K562 (cell line): ENCODE data around the gene ZNF165. TPM values are rescaled to one million over a fixed set of nuclear protein-coding genes. Genes with fewer than 3 reads are reported as not detected.

Source experiments
- CCAR2 ChIP-seq: fragments of 200-400 bp; formaldehyde crosslinking; IDR thresholded peaks from 2 replicates; pipeline ENCODE4 v1.6.1; 2017; ENCODE audit warnings: mild to moderate bottlenecking, low read depth, low read length
- CTBP1 ChIP-seq: fragments of 450-650 bp; IDR thresholded peaks from 2 replicates; pipeline ENCODE4 v1.6.1; 2016; ENCODE audit warnings: borderline replicate concordance
- CUX1 ChIP-seq: fragments of 200-800 bp; sonication (Bioruptor generic); IDR thresholded peaks from 2 replicates; pipeline ENCODE4 v1.6.1; 2016; ENCODE audit warnings: missing genetic modification characterization, missing compliant biosample characterization
- CXXC5 ChIP-seq: fragments of 250-450 bp; sonication (Bioruptor Pico); IDR thresholded peaks from 2 replicates; pipeline ENCODE4 v1.8.0; 2022; ENCODE audit warnings: inconsistent platforms, mild to moderate bottlenecking, moderate library complexity
- HDAC3 ChIP-seq: fragments of 450-650 bp; IDR thresholded peaks from 2 replicates; pipeline ENCODE4 v1.6.1; 2018; ENCODE audit warnings: borderline replicate concordance, mild to moderate bottlenecking, moderate library complexity; ENCODE audit not compliant: partially characterized antibody
- KDM1A ChIP-seq, 2 experiments: fragments of 450-650 bp; IDR thresholded peaks; 2 replicates each; pipeline ENCODE4 v1.6.1; 2016; ENCODE audit warnings: mild to moderate bottlenecking in 2 of 2
- MBD1 ChIP-seq: fragments of 250-450 bp; sonication (Bioruptor Pico); IDR thresholded peaks from 2 replicates; pipeline ENCODE4 v1.8.0; 2022; ENCODE audit warnings: inconsistent platforms
- POLR3G ChIP-seq: IDR thresholded peaks from 2 replicates; pipeline ENCODE4 v1.6.1; 2011; ENCODE audit not compliant: insufficient read length, insufficient replicate concordance; ENCODE audit errors: extremely low read depth
- RUNX1 ChIP-seq: sonication (generic); IDR thresholded peaks from 2 replicates; pipeline ENCODE4 v1.6.1; 2016; ENCODE audit warnings: antibody characterized with exemption, low read depth
- SIRT6 ChIP-seq: IDR thresholded peaks from one replicate; pipeline ENCODE4 v1.6.1; 2012; ENCODE audit warnings: low read depth, mild to moderate bottlenecking, control low read depth, inconsistent platforms, low read length, moderate library complexity
- TEAD4 ChIP-seq, 2 experiments: sonication (generic) in 1 of 2; formaldehyde crosslinking in 1 of 2; IDR thresholded peaks; 2 replicates each; pipeline versions ENCODE4 v1.6.1 to v1.8.0; 2012 to 2022; ENCODE audit warnings: borderline replicate concordance in 1 of 2, inconsistent platforms in 1 of 2, low read length in 1 of 2, mild to moderate bottlenecking in 1 of 2, missing genetic modification reagents in 1 of 2
- ZNF41 ChIP-seq: fragments of 250-450 bp; sonication (Bioruptor Pico); conservative IDR thresholded peaks from 2 replicates; pipeline ENCODE4 v1.4.0; 2020; ENCODE audit warnings: mild to moderate bottlenecking
- ZNF436 ChIP-seq: fragments of 250-450, 450-650 bp; sonication (Bioruptor Pico); formaldehyde crosslinking; IDR thresholded peaks from 2 replicates; pipeline ENCODE4 v1.7.0; 2020; ENCODE audit warnings: mild to moderate bottlenecking
- ZNF695 ChIP-seq: fragments of 450-650 bp; formaldehyde crosslinking; IDR thresholded peaks from 2 replicates; pipeline ENCODE4 v1.4.0; 2020; ENCODE audit warnings: mild to moderate bottlenecking, moderate library complexity
- polyA plus RNA-seq, 8 experiments: library from polyadenylated mRNA; depleted of rRNA in 4 of 8; stranded (reverse) in 5 of 8; unstranded in 3 of 8; fragments of >200 nt; fragmentation: Nextera tagmentation in 2 of 8; fragmentation: Illumina TruSeq in 1 of 8; extraction: Ambion mirVana in 2 of 8; extraction: Trizol in 1 of 8; gene quantifications; 2 replicates each; pipeline versions ENCODE4 v1.2.1 to v1.2.3, GENCODE V29; 2011 to 2014; ENCODE audit warnings: inconsistent platforms in 1 of 8, missing spikeins in 1 of 8
- total RNA-seq, 7 experiments: library from RNA; depleted of rRNA in 6 of 7; stranded (reverse); fragments of >200 nt in 6 of 7; fragmentation: Illumina TruSeq in 2 of 7; extraction: Trizol in 2 of 7; gene quantifications; 2 replicates each; pipeline versions ENCODE4 v1.2.1 to v1.2.3, GENCODE V29; 2011 to 2021; ENCODE audit warnings: low replicate concordance in 1 of 7
- TF ChIP-seq, protein P1 (sequence below): fragments of 200-800 bp; sonication (Bioruptor generic); IDR thresholded peaks from 2 replicates; pipeline ENCODE4 v1.6.1; 2017; ENCODE audit warnings: missing genetic modification characterization, missing compliant biosample characterization
- TF ChIP-seq, protein P2 (sequence below): IDR thresholded peaks from 2 replicates; pipeline ENCODE4 v1.6.1; 2012; ENCODE audit warnings: low read depth, low read length, improper control_type of control experiment, borderline replicate concordance

The ZNF165 gene
- total and polyA plus RNA-seq, 9 of the 15 experiments (the other 6 are each of a cell fraction or from before 2014, with no cell fraction given), result 0.82 to 3.6 (median 1.2) TPM

DNA sequence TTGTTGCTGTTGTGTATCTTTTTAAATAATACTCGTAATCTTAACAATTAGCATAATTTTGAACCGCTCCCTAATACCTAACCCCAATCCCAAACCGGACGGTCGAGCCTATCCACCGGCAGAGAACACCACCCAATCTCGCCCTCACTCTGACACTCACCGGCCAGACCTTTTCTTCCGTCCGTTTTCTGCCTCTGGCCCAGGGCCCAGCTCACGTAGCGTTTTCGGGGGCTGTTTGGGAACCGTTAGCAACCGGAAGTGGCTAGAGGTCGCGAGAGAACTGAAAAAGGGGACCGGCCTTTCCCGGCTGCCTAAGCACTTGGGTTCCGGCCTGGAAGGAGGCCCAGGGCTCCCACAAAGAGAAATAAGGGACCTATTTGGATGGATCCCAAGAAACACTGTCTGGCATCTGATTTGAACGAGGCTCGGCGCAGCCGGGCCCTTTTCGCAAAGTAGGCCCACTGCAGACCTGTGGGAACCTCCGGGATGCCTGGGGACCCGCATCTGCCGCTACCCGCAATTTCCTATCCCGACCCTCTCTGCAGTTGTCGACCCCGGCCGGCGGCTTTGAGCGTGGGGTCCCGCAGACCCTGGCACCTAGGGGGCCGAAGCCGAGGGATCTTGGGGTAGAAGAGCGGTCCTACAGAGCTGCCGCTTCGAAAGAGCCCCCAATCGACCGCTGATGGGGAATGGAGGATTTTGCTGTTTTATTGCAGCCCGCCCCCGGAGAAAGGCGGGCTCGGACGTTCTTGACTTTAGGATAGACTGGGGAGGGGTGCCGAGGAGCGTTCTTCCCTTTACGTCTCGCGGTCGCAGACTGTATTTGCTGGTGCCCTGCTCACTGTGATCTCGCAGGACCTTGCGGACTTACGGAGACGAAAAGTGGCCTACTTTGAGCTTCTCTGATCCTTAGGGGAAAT is 56.5 kb downstream of the ZNF165 start (continued):
- peak; percentile 94 for TF ChIP-seq CXXC5 (CRISPR knock-in tag)
- peak; percentile 89; the same call in 1 of the 2 replicates for TF ChIP-seq CCAR2
- TF ChIP-seq MBD1 (CRISPR knock-in tag), result no peak
- TF ChIP-seq ZNF695, result no peak
- TF ChIP-seq ZNF41 (CRISPR knock-in tag), result no peak
- TF ChIP-seq POLR3G, result no peak
- TF ChIP-seq CTBP1, result peak; percentile 88
- no peak; the same call in 1 of the 2 replicates for TF ChIP-seq RUNX1
- TF ChIP-seq, protein P1, sequence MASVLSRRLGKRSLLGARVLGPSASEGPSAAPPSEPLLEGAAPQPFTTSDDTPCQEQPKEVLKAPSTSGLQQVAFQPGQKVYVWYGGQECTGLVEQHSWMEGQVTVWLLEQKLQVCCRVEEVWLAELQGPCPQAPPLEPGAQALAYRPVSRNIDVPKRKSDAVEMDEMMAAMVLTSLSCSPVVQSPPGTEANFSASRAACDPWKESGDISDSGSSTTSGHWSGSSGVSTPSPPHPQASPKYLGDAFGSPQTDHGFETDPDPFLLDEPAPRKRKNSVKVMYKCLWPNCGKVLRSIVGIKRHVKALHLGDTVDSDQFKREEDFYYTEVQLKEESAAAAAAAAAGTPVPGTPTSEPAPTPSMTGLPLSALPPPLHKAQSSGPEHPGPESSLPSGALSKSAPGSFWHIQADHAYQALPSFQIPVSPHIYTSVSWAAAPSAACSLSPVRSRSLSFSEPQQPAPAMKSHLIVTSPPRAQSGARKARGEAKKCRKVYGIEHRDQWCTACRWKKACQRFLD (CRISPR knock-in tag), result no peak; the same call in 1 of the 2 replicates
- TF ChIP-seq TEAD4 (IDR thresholded peaks at IDR 0.05; ENCODE audit: low read length), result peak; percentile 70
- no peak for TF ChIP-seq TEAD4 (CRISPR knock-in tag; IDR thresholded peaks at IDR 0.05; ENCODE audit: borderline replicate concordance)
- peak; percentile 82 for TF ChIP-seq HDAC3
- TF ChIP-seq CUX1, result no peak; the same call in 1 of the 2 replicates
- TF ChIP-seq ZNF436, result no peak
- TF ChIP-seq KDM1A (IDR thresholded peaks at IDR 0.05), result peak; percentile 43 to 52; a peak in 3 of 4 replicates
- TF ChIP-seq SIRT6, result peak; percentile 59
- TF ChIP-seq, protein P2, sequence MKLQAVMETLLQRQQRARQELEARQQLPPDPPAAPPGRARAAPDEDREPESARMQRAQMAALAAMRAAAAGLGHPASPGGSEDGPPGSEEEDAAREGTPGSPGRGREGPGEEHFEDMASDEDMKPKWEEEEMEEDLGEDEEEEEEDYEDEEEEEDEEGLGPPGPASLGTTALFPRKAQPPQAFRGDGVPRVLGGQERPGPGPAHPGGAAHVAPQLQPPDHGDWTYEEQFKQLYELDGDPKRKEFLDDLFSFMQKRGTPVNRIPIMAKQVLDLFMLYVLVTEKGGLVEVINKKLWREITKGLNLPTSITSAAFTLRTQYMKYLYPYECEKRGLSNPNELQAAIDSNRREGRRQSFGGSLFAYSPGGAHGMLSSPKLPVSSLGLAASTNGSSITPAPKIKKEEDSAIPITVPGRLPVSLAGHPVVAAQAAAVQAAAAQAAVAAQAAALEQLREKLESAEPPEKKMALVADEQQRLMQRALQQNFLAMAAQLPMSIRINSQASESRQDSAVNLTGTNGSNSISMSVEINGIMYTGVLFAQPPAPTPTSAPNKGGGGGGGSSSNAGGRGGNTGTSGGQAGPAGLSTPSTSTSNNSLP, result peak; percentile 83; the same call in 1 of the 2 replicates
